GM19395 (cell line): Measurements from ENCODE around the gene NEK5.
A peak's percentile ranks its signal among the peaks of the same experiment; 100 is the strongest.
"Not testable (repeated sequence)": the region's sequence is repeated elsewhere in the genome, so short reads cannot be mapped to it uniquely, and the experiment has no call there.

ENCODE experiments used
- ATAC-seq: cut with Tn5 transposase; IDR thresholded peaks from one replicate; pipeline ENCODE4 v1.9.1; 2021; ENCODE audit warnings: mild to moderate bottlenecking, moderate library complexity; ENCODE audit not compliant: unreplicated experiment

NEK5 gene, protein sequence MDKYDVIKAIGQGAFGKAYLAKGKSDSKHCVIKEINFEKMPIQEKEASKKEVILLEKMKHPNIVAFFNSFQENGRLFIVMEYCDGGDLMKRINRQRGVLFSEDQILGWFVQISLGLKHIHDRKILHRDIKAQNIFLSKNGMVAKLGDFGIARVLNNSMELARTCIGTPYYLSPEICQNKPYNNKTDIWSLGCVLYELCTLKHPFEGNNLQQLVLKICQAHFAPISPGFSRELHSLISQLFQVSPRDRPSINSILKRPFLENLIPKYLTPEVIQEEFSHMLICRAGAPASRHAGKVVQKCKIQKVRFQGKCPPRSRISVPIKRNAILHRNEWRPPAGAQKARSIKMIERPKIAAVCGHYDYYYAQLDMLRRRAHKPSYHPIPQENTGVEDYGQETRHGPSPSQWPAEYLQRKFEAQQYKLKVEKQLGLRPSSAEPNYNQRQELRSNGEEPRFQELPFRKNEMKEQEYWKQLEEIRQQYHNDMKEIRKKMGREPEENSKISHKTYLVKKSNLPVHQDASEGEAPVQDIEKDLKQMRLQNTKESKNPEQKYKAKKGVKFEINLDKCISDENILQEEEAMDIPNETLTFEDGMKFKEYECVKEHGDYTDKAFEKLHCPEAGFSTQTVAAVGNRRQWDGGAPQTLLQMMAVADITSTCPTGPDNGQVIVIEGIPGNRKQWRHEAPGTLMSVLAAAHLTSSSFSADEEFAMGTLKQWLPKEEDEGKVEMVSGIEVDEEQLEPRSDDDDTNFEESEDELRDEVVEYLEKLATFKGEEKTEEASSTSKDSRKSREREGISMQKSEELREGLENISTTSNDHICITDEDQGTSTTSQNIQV

DNA sequence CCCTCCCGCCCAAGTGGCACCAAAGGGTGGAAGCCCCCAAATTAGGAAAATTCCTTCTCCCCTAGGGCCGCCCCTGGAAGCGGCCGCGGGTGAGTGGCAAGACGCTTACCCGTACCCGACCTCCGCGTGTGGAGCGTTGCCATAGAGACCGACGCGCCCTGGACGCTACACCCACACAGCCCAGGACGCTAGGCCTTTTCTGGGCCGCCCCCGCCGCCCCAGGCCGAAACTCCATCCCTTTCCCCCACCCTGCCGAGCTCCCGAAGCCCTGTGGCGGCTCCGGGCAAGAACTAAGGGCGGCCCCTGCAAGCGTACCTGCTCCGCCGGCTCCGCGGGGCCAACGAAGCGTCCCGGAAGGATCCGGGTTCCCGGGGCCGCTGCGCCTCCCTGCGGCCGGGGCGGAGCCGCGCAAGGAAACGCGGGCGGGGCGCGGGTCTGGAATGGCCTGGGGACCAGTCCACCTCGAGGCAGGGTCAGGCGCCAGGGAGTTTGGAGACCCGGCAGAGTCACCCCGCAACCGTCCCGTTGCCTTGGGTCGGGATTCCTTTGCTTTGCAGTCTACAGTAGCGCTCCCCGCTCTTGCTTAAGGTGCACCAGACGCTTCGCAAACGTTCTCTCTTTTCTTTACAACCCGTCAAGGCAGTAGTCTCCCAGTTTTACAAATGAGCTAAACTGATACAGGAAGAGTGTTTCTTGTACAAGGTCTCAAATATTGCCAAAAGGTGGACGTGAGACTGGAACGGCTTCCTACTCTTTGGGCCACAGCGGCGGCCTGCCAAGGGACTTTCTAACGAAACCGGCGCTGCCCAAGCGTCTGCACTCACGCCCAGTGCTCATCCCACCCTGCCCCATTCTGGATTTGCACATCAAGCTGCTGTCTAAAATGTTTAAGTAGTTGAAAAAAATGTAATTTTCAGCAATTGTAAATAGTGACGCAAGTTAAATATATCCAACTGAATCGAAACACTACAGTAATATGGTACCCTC is at the start of gene NEK5:
Gene NEK5, minus strand, starts transcription at position 360 of the 987 bp plus-strand sequence. CDS start 1,591 bp downstream, outside the sequence.
- ATAC-seq, result peak; percentile 74

DNA sequence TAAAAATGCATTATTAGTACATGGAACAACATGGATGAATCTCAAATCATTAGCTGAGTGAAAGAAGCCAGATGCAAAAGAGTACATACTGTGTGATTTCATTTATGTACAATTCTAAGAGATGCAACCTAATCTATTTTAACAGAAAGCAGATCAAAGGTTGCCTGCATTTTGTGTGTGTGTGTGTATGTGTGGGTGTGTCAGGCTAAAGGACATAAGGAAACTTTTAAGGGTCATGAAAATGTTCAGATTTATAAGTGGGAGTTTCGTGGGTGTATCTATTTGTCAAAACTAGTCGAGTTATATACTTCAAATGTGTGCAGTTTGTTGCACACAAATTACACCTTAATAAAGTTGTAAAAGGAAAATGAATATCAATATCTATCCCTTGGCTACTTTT is 48.4 kb upstream of the NEK5 start:
- ATAC-seq, result no peak

DNA sequence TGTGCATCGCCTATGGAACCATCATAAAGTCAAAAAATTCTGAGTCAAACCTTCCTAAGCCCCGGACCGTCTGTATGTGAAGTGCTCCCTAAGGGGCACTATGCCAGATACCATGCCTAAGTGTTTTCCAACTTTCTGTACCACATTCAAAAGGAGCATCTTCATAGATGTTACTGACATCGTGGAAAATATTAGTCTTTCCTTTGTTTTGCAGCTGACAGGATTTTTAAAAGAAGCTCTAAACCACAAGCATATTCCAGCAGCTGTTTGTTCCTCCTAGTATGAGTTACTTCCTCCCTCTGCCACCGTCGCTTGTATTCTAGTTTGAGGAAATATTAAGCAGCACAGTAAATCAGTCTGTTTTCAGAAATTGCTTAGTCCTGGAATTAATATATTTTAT is 45.1 kb upstream of the NEK5 start:
- ATAC-seq, result not testable (repeated sequence)

DNA sequence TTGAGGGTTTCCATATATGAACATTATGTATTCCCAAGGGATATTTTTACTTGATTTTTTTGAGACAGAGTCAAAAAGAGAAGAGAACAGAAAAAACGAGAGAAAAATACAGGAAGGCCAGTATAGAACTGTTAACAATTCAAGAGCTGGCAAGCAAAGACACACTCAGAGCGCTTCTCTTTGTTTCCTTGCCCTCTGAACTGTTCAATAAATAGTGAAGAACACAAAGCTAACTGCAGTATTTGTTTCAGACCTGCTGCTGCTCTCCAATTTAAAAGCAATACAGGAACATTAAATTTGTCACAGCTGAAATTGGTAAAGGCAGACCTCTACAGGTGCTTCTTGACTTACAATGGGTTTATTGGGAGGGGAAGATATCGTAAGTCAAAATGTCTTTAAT is 44.5 kb upstream of the NEK5 start:
- ATAC-seq, result no peak

DNA sequence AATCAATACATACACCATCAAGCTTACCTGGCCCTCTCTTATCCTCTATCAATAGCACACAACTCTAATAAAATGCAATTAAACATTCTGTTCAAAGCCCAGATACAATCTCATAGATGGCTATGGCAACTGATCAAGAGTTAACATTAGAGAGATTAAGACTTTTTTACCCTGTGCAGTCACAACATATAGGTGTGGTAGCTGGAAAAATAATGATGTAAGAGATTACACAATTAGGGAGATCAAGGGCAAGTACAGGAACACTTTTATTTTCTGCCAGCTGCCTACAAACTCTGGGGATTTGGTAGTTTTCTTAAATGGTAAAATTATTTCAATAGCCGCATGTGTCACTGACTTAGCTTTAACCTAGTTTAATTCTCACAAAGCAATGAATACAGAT is 42.8 kb upstream of the NEK5 start:
- not testable (repeated sequence) for ATAC-seq

DNA sequence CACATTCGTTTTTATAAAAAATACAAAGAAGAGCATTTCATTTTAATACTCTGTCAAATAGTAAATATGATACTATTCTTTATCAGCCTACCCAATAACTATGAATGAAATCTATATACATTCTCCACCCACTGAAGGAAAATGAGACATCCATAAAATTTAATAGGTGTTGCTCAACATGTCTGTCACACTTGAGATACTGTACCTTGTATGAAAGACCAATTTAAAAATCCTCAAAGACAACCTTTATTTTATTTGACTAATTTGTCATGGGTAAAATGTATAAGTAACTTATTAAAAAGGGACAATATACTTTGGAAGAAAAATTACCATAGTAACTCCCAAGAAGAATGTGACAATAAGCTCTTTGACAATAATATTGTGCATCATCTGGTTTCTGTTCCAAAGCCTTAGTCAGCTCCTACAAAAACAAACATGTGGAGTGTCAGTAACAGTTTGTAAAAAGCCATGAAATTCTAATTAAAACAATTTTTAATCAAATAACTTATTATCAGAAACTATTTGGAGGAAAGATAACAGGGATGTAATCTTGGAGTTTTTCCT is 42.0 kb upstream of the NEK5 start:
- not testable (repeated sequence) for ATAC-seq

DNA sequence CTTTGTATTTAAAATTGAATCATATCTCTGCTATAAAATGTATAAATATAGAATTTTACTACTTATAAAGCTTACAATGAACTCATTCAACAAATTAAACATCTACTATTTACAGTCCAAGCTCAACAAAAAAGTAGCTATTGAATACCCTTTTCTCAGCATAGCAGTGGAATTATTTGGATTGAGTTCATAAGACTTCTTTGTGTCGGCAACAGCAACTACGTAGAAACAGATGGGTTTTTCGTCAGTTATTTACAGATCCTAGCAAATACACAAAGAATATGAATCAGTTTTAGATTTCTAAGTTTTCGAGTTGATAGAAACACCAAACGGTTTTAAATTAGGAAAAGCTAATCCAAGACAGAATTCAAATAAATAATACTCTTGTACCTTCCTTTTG is 41.0 kb upstream of the NEK5 start:
- no peak for ATAC-seq

DNA sequence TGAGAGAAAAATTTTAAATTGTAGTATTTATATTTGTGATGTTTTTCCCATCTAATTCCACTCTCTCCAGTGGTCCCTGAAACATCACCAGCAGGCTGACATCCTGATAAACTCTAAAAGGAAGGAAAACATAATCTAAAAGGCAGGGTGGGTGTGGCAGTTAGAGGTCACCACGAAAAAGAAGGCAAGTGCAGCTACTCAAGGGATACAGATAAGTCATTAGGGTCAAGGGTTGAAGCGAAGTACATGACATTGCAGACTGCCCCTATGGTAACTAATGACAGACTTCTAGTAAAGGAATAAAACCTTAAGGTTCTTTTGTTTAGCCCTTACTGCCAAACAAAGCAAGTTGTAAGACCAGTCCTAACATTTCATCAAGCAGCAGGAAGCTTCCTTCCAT is 36.5 kb upstream of the NEK5 start:
- ATAC-seq, result no peak

DNA sequence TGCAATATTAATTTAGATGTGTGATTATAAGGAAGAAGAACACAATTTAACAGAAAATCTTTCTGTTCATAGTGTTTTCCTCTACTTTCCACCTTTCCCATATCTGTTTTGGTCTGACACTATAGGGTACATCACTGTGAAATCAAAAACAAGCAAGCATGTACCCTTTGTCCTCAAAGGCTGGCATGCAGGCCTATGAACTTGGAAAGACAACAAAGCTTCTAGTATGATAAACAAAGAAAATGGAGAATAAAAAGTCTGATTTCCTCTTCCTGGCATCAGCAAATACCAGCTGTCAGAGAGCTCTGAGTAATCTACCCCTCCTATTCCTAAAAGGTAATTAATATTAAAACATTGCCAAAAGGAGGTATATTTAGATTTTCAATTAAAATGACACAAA is 36.1 kb upstream of the NEK5 start:
- ATAC-seq, result no peak

DNA sequence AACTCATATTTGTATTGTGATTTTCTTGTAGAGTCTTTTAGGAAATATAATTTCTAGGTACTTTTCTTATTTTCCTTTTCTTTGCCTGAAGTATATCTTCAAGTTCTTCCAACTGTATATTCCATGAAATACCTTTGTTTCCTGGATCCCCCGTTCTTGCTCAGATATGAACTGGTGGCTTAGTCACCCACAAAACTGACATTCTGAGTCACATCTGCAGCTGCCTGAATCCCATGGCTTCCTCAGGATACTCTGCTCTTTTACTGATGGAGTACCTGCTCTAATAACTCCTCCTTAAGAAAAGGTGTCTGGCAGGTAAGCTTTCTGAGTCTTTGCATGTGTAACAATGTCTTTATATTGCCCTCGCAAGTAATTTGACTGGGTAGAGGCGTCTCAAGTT is 35.0 kb upstream of the NEK5 start:
- ATAC-seq, result not testable (repeated sequence)

DNA sequence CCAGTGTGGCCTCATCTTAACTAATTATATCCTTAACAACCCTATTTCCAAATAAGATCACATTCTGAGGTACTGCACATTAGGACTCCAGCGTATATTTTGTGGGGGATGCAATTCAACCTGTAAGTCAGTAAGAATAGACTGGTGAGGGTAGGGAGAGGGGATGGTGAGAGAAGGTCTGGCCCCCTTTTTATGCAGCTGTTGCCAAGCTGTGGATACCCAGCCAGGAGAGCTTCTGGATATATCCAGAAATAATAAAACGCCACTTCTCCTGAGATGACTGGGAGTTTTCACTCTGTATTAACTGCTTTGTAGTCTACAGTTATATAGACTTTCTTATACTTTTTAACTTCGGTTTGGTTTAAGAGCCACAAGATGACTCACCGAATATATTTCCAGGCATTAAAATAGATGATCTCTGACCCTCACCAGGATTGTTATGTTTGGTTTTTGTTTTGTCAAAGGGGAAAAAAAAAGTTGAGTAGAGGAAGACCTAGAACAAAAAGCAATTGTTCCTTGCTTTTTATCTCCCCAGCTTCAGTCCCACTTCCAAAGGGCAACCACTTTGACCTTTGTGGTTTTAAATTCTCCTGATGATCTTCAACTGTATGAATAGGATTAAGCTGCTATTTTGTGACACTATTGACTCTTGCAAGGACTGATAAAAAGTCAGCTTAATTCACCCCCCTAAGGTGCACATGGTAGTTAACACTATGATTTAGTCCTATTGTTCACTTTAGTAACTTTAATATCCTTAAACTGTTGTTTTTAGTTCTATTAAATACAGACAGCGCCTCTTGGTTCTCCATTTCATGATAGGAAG is 33.6 kb upstream of the NEK5 start:
- ATAC-seq, result no peak

DNA sequence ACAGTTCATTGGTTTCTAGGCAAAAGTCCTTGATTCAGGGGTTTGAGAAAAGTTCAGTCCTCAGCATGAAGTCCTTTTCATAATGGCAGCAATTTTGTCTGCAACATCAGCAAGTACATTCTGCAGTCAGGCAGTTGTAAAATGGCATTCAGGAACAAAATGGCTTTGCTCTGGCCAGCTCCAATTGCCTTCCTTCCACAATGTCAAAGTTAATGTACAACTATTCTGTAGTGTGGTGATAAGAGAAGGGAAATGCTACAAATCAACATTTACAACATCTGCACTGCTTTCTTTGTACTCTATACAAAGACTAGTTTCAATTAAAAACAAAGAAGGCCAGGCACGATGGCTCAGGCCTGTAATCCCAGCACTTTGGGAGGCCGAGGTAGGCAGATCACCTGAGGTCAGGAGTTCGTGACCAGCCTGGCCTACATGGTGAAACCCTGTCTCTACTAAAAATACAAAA is 32.3 kb upstream of the NEK5 start:
- no peak for ATAC-seq

DNA sequence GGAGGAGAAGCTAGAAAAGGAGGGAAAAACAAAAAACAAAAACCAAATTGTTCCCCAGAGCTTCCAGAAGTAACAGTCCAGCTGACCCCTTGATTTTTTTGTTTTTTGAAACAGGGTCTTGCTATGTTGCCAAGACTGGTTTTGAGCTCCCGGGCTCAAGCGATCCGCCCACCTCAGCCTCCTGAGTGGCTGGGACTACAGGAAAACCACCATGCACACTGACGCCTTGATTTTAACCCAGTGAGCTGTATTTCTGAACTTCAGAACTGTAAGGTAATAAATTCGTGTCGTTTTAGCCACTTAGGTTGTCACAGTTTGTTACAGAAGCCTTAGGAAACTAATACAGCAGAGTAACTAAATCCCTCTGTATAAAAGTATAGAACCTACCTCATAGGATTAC is 31.6 kb upstream of the NEK5 start:
- ATAC-seq, result no peak

DNA sequence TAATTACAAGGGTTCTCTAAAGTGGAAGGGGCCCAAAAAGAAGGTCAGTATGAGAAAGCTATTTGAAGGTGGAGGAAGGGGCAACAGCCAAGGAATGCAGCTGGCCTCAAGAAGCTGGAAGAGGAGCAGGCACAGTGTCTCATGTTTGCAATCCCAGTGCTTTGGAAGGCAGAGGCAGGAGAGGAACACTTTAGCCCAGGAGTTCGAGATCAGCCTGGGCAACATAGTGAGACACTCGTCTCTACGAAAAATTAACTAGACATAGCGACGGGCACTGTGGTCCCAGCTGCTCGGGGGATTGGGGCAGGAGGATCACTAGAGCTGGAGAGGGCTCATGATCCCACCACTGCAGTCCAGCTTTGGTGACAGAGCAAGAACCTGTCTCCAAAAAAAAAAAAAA is 31.2 kb upstream of the NEK5 start:
- no peak for ATAC-seq

DNA sequence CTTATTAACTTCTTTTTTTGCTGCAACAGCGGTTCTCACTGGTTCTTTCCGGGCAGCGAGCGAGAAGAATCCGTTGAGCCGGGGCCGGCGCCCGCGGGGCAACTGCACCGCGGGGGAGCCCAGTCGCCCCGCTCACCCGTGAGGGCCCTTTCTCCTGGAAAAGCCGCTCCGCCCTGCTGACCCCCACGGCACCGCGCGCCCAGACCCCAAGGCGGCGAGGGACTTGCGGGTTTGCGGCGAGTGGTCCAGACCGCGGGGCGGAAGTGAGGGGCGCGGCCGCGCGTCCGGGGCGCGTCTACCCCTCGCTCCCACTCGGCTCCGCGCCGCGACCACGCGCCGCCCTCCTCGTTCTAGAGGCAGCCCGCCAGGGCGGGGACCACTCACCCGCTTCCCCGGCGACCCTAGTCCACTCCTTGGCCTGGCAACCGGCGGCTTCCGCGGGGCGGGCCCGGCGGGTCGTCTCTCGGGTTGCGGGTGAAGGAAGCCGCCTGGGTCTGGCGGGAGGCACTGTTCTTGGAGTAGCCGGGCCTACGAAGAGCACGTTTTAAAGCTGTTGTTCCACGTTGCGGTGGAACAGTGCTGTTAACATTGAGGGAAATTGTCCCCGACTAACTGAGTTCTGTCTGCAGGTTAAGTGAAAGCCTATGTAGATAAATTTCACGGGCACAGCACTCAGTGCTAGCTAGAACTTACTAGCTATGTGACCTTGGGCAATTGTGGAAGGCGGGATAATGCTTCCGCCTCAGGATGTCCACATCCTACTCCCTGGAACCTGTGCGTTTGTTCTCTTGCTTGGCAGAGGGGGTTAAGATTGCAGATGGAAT is 30.5 kb upstream of the NEK5 start, which contains the start of gene NEK3:
Gene NEK3, minus strand, starts transcription at position 439 of the 824 bp plus-strand sequence. CDS start 3,406 bp downstream, outside the sequence.
- peak; percentile 78 for ATAC-seq

DNA sequence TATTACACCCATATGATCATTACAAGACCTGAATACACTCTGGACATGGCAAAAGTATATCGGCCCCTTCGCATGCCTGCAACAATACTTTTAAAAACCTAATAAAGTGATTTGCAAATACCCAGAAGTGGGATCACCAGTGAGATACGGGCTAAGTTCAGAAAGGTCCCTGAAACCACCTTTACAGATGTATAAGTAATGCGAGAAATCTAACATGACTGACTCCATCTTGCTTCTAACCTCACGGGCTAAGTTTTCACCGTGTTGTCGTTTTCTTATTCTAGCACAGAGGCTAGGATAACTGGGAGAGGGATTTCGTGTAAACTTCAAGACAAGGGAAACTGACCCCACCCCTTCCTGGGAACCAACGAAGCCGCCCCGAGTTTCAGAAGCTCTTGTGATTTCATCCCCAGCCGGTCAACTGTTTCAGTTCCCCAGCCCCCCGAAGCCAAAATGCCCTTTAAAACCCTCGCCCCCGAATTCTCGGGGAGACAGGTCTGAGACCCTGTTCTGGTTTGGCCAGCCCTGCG is 29.8 kb upstream of the NEK5 start:
- ATAC-seq, result peak; percentile 3

DNA sequence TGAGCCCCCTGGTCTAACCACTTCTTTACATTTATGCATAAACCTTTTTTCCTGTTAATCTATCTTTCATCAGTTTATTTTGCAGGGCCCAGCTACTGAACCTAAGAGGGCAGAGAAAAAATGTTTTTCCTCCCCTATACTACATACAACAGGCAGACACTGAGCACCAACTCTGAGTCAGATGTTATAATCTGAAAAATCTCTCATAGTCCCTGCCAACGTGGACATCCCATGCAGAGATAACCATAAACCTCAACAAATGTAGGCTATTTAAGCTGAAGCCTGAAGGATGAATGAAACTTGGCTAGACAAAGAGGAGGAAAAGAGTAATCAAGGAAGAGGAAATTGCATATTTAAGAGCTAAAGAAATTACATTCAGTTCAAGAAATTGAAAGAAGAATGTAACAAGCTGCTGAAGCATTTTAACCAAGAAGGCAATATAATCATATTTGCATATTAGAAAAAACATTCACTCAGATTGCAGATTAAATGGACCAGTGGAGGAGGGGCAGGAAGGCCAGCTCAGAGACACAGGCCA is 27.9 kb upstream of the NEK5 start:
- no peak for ATAC-seq

DNA sequence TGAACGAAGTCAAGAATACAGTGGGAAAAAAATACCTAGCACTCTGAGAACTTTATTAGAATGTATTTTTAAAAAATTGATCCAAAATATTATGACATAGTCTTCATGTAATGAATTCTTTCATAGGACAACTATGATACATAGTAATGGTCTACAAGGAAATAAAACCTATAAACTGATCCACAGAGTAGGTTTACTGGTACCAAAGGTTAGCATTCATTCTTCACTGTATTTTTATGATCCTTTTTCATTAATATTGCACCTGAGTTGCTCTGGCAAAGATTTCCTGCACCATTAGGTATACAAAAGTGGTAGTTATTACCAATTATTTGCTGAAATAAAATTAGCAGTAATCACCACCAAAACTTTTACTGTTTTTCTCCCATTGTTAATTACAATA is 26.3 kb upstream of the NEK5 start:
- no peak for ATAC-seq
